RWPE2 (cell line): ENCODE results near the gene PRM1.

Experiments used
- ATAC-seq: fragments of 200-7000 bp; cut with Tn5 transposase; 3 replicates; pipeline ENCODE4 v1.9.1; 2021; ENCODE audit warnings: low read depth
- DNase-seq: peaks from one replicate; pipeline ENCODE4 v3.0.0-alpha.2; 2020; ENCODE audit warnings: low spot score
- H3K27ac ChIP-seq: fragments of 450-650 bp; 2 replicates; pipeline ENCODE4 v1.5.1; 2017; ENCODE audit warnings: mild to moderate bottlenecking; ENCODE audit not compliant: poor library complexity, severe bottlenecking
- H3K27me3 ChIP-seq: fragments of 250-450 bp; sonication (Bioruptor Pico); 2 replicates; pipeline ENCODE4 v1.5.1; 2021; ENCODE audit warnings: mild to moderate bottlenecking, moderate library complexity; ENCODE audit not compliant: insufficient read depth, poor library complexity, severe bottlenecking
- H3K36me3 ChIP-seq: fragments of 250-450 bp; sonication (Bioruptor Pico); 2 replicates; pipeline ENCODE4 v1.5.1; 2020; ENCODE audit warnings: low read depth, mild to moderate bottlenecking, moderate library complexity
- H3K4me1 ChIP-seq: fragments of 250-450 bp; sonication (Bioruptor Pico); 2 replicates; pipeline ENCODE4 v1.5.1; 2021; ENCODE audit warnings: mild to moderate bottlenecking, moderate library complexity; ENCODE audit not compliant: insufficient read depth, poor library complexity, severe bottlenecking
- H3K4me3 ChIP-seq: fragments of 250-450 bp; sonication (Bioruptor Pico); 2 replicates; pipeline ENCODE4 v1.5.1; 2021; ENCODE audit warnings: mild to moderate bottlenecking, moderate library complexity; ENCODE audit not compliant: severe bottlenecking
- H3K9me3 ChIP-seq: fragments of 250-450 bp; sonication (Bioruptor Pico); 2 replicates; pipeline ENCODE4 v1.5.1; 2021; ENCODE audit warnings: mild to moderate bottlenecking, moderate library complexity; ENCODE audit not compliant: severe bottlenecking
- CTCF ChIP-seq: fragments of 450-650 bp; IDR thresholded peaks from one replicate; pipeline ENCODE4 v1.5.1; 2017; ENCODE audit warnings: mild to moderate bottlenecking, moderate library complexity; ENCODE audit not compliant: poor library complexity, severe bottlenecking

The PRM1 gene

GRCh38 chr16:11306381-11306780 lies 25.3 kb upstream of the PRM1 start:
- no peak for TF ChIP-seq CTCF
- Histone ChIP-seq H3K27me3 (no peaks in the 10 kb centered on the region), H3K27ac (no peak overlapping the region), H3K4me3 (no peak overlapping the region), H3K4me1 (peaks cover 9% of the 10 kb centered on the region), H3K9me3 (no peaks in the 10 kb centered on the region), H3K36me3 (no peaks in the 10 kb centered on the region)
- no peak for ATAC-seq
- no peak for DNase-seq

DNA sequence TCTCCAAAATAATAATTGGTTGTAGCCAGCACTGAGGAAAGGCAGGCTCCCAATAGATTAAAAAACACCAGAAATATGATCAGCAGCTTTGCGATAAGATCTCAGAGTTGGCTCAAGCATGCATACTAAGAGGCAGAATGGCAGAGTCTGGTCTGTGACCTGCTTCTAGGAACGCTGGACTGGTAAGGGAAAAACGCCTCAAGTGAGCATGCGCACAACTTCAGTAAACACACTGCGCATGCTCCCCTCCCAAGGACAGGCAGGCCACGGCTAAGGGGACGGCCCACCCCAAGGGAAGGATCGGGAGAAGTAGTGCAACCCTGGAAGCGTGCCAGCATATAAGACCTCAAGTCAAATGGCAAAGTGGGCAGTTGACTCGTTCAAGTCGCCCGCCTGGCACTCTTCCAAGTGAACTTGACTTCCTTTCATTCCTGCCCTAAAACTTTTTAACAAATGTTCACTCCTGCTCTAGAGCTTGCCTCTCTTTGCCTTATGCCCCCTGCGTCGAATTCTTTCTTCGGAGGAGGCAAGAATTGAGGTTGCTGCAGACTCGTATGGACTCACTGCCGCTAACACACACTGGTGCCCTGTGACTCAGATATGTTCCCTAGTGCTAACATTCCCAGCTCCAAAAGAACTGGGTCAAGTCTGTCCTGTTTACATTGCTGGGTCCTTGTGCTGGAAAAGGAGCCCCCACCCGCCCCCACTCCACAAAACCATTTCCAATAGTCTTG lies 22.4 kb upstream of the PRM1 start:
- H3K27me3 ChIP-seq = no peaks in the 10 kb centered on the region
- no peaks in the 10 kb centered on the region for H3K9me3 ChIP-seq
- H3K4me1 ChIP-seq = peaks cover 9% of the 10 kb centered on the region
- ATAC-seq (peak; percentile 47), DNase-seq (no peak)
- H3K27ac ChIP-seq = no peak overlapping the region
- H3K4me3 ChIP-seq = no peak overlapping the region
- no peak for TF ChIP-seq CTCF
- no peaks in the 10 kb centered on the region for H3K36me3 ChIP-seq

- Histone ChIP-seq H3K36me3 (no peaks in the 10 kb centered on the region), H3K9me3 (no peaks in the 10 kb centered on the region), H3K4me3 (no peak overlapping the region), H3K27me3 (no peaks in the 10 kb centered on the region), H3K4me1 (peaks cover 9% of the 10 kb centered on the region), H3K27ac (no peak overlapping the region)
- no peak for DNase-seq
- no peak for TF ChIP-seq CTCF
- ATAC-seq = no peak; the same call in 1 of the 3 replicates
These were observed 21.8 kb upstream of the PRM1 start for GRCh38 chr16:11302977-11303376.

DNA sequence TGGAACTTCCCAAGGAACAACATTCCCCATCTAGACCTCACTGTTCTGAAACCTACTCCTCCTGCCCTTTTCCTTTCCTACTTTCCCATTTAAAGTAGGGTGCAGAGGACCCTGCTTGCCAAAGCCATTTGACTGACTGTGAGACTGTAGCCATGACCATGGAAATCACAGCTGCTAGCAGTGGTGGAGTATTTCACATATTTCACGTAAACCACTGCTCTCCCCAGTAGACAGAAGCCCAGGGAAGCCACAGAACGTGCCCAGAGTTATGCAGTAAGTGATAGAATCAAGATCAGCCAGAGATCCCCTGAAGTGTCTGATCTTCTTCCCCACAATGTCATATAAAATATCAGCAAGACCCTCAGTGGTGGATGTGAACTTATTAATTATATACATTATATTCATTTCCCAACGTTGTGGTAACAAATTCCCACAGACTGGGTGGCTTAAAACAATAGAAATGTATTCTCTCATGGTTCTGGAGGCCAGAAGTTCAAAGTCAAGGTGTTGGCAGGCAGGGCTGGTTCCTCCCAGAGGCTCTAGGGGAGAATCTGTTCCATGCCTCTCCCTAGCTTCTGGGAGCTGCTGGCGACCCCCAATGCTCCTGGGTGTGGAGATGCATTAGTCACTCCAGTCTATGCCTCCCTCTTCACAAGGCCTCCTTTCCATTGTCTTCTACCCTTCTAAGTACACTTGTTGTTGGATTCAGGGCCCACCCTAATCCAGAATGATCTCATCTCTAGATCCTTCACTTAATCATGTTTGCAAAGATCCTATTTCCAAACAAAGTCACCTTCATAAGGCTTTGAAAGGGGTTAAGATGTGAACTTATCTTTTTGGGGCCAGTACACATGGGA lies 20.7 kb upstream of the PRM1 start:
- no peak overlapping the region for H3K27ac ChIP-seq
- no peak overlapping the region for H3K4me3 ChIP-seq
- ATAC-seq (no peak), DNase-seq (no peak)
- H3K36me3 ChIP-seq = no peaks in the 10 kb centered on the region
- no peaks in the 10 kb centered on the region for H3K9me3 ChIP-seq
- peaks cover 9% of the 10 kb centered on the region for H3K4me1 ChIP-seq
- no peak for TF ChIP-seq CTCF
- H3K27me3 ChIP-seq = no peaks in the 10 kb centered on the region

- Histone ChIP-seq H3K4me1 (peaks cover 9% of the 10 kb centered on the region), H3K4me3 (no peak overlapping the region), H3K36me3 (no peaks in the 10 kb centered on the region), H3K9me3 (no peaks in the 10 kb centered on the region), H3K27ac (no peak overlapping the region), H3K27me3 (no peaks in the 10 kb centered on the region)
- no peak for ATAC-seq
- no peak for DNase-seq
- TF ChIP-seq CTCF = no peak
These were observed 19.4 kb upstream of the PRM1 start for GRCh38 chr16:11300560-11300892.
